ENCODE results near the gene VAMP3.
A peak's percentile ranks its signal among the peaks of the same experiment; 100 is the strongest.
"Not testable (repeated sequence)": the region's sequence is repeated elsewhere in the genome, so short reads cannot be mapped to it uniquely, and the experiment has no call there.

VAMP3 gene

GRCh38 chr1:7760245-7760644, 10.9 kb upstream of the VAMP3 start:
- no peak for DNase-seq (ENCODE audit: low read depth)
- no peak overlapping the region for H3K4me3 ChIP-seq (ENCODE audit: low read depth, low read length)

- DNase-seq (ENCODE audit: low read depth), result no peak
- H3K4me3 ChIP-seq (ENCODE audit: low read depth, low read length), result no peak overlapping the region
Measured at GRCh38 chr1:7761103-7761502, 10.0 kb upstream of the VAMP3 start.

- no peak for DNase-seq (ENCODE audit: low read depth)
- H3K4me3 ChIP-seq (ENCODE audit: low read depth, low read length), result no peak overlapping the region
Measured at GRCh38 chr1:7767176-7767575, 3.9 kb upstream of the VAMP3 start.

GRCh38 chr1:7768583-7768982, 2.5 kb upstream of the VAMP3 start:
- no peak for DNase-seq (ENCODE audit: low read depth)
- no peak overlapping the region for H3K4me3 ChIP-seq (ENCODE audit: low read depth, low read length)

GRCh38 chr1:7769673-7770412, 1.3 kb upstream of the VAMP3 start:
- no peak for DNase-seq (ENCODE audit: low read depth)
- no peak overlapping the region for H3K4me3 ChIP-seq (ENCODE audit: low read depth, low read length)

GRCh38 chr1:7770669-7770996, 463 bp upstream of the VAMP3 start:
- peak overlapping the region; percentile 89 for H3K4me3 ChIP-seq (ENCODE audit: low read depth, low read length)
- no peak for DNase-seq (ENCODE audit: low read depth)

GRCh38 chr1:7771823-7772299, 765 bp downstream of the VAMP3 start:
- DNase-seq (ENCODE audit: low read depth), result no peak

GRCh38 chr1:7777591-7777990, 6.5 kb downstream of the VAMP3 start:
- H3K4me3 ChIP-seq (ENCODE audit: low read depth, low read length), result no peak overlapping the region
- DNase-seq (ENCODE audit: low read depth), result no peak

More at GRCh38 chr1:7771823-7772299, 765 bp downstream of the VAMP3 start:
- H3K4me3 ChIP-seq (ENCODE audit: low read depth, low read length), result peak overlapping the region; percentile 89

GRCh38 chr1:7778133-7778628, 7.1 kb downstream of the VAMP3 start:
- no peak overlapping the region for H3K4me3 ChIP-seq (ENCODE audit: low read depth, low read length)
- DNase-seq (ENCODE audit: low read depth), result no peak

- DNase-seq (ENCODE audit: low read depth), result no peak
- no peak overlapping the region for H3K4me3 ChIP-seq (ENCODE audit: low read depth, low read length)
Measured at GRCh38 chr1:7780976-7781375, 9.9 kb downstream of the VAMP3 start.

GRCh38 chr1:7781501-7781900, 10.4 kb downstream of the VAMP3 start:
- DNase-seq (ENCODE audit: low read depth), result no peak
- H3K4me3 ChIP-seq (ENCODE audit: low read depth, low read length), result no peak overlapping the region

GRCh38 chr1:7781923-7782495, 10.9 kb downstream of the VAMP3 start:
- no peak for DNase-seq (ENCODE audit: low read depth)
- H3K4me3 ChIP-seq (ENCODE audit: low read depth, low read length), result no peak overlapping the region

- DNase-seq (ENCODE audit: low read depth), result no peak
- peak overlapping the region; percentile 56 for H3K4me3 ChIP-seq (ENCODE audit: low read depth, low read length)
Measured at GRCh38 chr1:7783178-7783711, 12.1 kb downstream of the VAMP3 start.

- peak; percentile 81 for DNase-seq (ENCODE audit: low read depth)
- peak within 1 kb of the TSS; percentile 56 for H3K4me3 ChIP-seq (ENCODE audit: low read depth, low read length)
Measured at GRCh38 chr1:7783826-7784491, 12.9 kb downstream of the VAMP3 start, which contains the start of gene PER3. Gene PER3, plus strand, starts transcription at chr1:7784291. Its CDS starts 587 bp downstream, at chr1:7784878.

- peak overlapping the region; percentile 40 for H3K4me3 ChIP-seq (ENCODE audit: low read depth, low read length)
- no peak for DNase-seq (ENCODE audit: low read depth)
Measured at GRCh38 chr1:7784492-7785071, 13.5 kb downstream of the VAMP3 start.

- no peak overlapping the region for H3K4me3 ChIP-seq (ENCODE audit: low read depth, low read length)
- no peak for DNase-seq (ENCODE audit: low read depth)
Measured at GRCh38 chr1:7785108-7785507, 14.0 kb downstream of the VAMP3 start.

- no peak overlapping the region for H3K4me3 ChIP-seq (ENCODE audit: low read depth, low read length)
Measured at GRCh38 chr1:7786795-7787194, 15.7 kb downstream of the VAMP3 start.

GRCh38 chr1:7789828-7790227, 18.7 kb downstream of the VAMP3 start:
- no peak for DNase-seq (ENCODE audit: low read depth)
- no peak overlapping the region for H3K4me3 ChIP-seq (ENCODE audit: low read depth, low read length)

More at GRCh38 chr1:7786795-7787194, 15.7 kb downstream of the VAMP3 start:
- DNase-seq (ENCODE audit: low read depth), result no peak

- not testable (repeated sequence) for DNase-seq (ENCODE audit: low read depth); H3K4me3 ChIP-seq (ENCODE audit: low read depth, low read length)
Measured at GRCh38 chr1:7791027-7791426, 19.9 kb downstream of the VAMP3 start.

GRCh38 chr1:7795406-7795805, 24.3 kb downstream of the VAMP3 start:
- DNase-seq (ENCODE audit: low read depth), result no peak
- no peak overlapping the region for H3K4me3 ChIP-seq (ENCODE audit: low read depth, low read length)

Measured in skeletal muscle cell (primary cell).